ENCODE results near the gene SARS1.
A peak's percentile ranks its signal among the peaks of the same experiment; 100 is the strongest.
"Not testable (repeated sequence)": the region's sequence is repeated elsewhere in the genome, so short reads cannot be mapped to it uniquely, and the experiment has no call there.

Gene SARS1

GRCh38 chr1:109193653-109194590 lies 19.8 kb upstream of the SARS1 start:
- DNase-seq = no peak

GRCh38 chr1:109197158-109198042 lies 16.3 kb upstream of the SARS1 start:
- peak; percentile 100 for DNase-seq

- peak; percentile 79 for DNase-seq
Observed at GRCh38 chr1:109198043-109198695, 15.5 kb upstream of the SARS1 start.

GRCh38 chr1:109198745-109199144 lies 15.0 kb upstream of the SARS1 start:
- no peak for DNase-seq

- no peak for DNase-seq
Observed at GRCh38 chr1:109199710-109200109, 14.0 kb upstream of the SARS1 start.

GRCh38 chr1:109201123-109201703 lies 12.5 kb upstream of the SARS1 start:
- peak; percentile 88 for DNase-seq

- no peak for DNase-seq
Observed at GRCh38 chr1:109204484-109204883, 9.2 kb upstream of the SARS1 start.

GRCh38 chr1:109206339-109206738 lies 7.4 kb upstream of the SARS1 start:
- DNase-seq = no peak

GRCh38 chr1:109207467-109208103 lies 6.1 kb upstream of the SARS1 start:
- DNase-seq = no peak

GRCh38 chr1:109208394-109208793 lies 5.3 kb upstream of the SARS1 start:
- DNase-seq = no peak

GRCh38 chr1:109208836-109209463 lies 4.8 kb upstream of the SARS1 start:
- DNase-seq = peak; percentile 27

GRCh38 chr1:109210058-109210457 lies 3.7 kb upstream of the SARS1 start:
- no peak for DNase-seq

GRCh38 chr1:109213345-109213823 lies 334 bp upstream of the SARS1 start:
- no peak for DNase-seq

GRCh38 chr1:109214695-109215623 lies 1.2 kb downstream of the SARS1 start:
- DNase-seq = peak; percentile 98

- no peak for DNase-seq
Observed at GRCh38 chr1:109216662-109217061, 2.9 kb downstream of the SARS1 start.

- no peak for DNase-seq
Observed at GRCh38 chr1:109218516-109218915, 4.8 kb downstream of the SARS1 start.

GRCh38 chr1:109221201-109221600 lies 7.5 kb downstream of the SARS1 start:
- not testable (repeated sequence) for DNase-seq

- no peak for DNase-seq
Observed at GRCh38 chr1:109225308-109225707, 11.6 kb downstream of the SARS1 start.

- DNase-seq = no peak
Observed at GRCh38 chr1:109225711-109226445, 12.2 kb downstream of the SARS1 start.
